GM21528 (cell line): Measurements from ENCODE around the gene GLDC.

ENCODE experiments used
- ATAC-seq: cut with Tn5 transposase; IDR thresholded peaks from one replicate; pipeline ENCODE4 v1.9.1; 2021; ENCODE audit warnings: mild to moderate bottlenecking, moderate library complexity; ENCODE audit not compliant: unreplicated experiment, low FRiP score

The GLDC gene

DNA sequence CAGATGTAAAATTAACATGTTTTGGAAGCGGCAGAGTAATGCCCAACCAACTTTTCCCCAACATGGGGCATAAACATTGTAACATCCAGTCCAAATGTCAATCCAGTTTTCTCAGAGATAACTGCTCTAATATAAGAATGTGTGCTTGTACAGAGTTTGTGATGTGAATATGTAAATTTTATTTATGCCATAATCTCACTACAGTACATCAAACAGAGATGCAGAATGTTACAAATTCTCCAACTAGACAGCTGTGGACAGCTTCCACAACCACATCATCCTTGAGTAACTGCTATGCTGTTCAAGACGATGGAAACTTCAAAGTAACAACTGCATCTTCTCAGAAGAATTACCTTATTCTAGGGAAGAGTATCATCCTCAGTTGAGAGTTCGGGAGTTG, 109.9 kb downstream of the GLDC start:
- ATAC-seq, result no peak

DNA sequence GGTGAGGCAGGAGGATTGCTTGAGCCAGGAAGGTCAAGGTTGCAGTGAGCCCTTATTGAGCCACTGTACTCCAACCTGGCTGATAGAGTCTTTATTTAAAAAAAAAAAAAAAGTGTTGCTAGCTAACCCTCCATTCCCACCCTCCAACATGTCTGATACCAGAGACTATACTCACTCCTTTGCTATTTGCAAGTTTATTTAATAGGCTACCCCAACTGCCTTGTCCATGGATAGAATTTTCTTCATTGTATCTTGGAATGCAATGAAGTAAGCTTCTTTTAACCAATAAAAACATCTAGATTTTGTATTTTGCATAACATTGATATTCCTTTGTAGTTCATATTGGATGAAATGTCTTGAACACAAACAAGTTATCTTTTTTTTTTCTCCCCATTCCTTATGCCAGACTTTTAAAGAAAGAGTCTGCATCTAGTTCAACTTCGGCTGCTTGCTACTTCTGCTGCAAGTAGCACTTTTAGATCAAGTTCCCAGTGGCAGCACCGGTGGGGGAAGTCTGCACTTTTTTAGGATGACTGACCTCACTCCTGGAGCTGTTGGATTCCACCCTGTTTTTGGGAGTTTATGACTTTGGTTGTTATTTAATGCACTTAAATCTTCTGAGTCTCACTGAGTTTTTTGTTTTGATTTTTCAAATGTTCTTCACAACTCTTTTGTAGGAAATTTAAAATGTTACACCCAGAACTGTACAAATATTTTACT, 120.0 kb downstream of the GLDC start:
- no peak for ATAC-seq

DNA sequence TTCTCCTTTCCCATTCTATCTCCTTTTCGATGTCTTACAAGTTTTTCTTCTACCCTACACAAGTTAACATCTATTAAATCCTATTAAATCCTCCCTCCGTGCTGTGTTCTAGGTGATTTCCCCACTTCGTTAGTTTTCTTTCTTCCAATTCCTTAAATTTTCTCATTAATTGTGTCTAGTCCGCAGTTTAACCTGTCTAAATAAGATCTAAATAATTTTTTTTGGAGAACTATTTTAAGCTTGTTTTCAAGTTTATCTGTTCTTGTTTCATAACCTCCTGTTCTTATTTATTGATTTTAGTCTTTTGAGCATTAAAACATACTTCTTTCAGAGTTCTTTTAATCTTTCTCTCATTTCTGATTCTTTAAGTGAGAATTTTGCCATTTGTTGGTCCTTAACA, 123.3 kb downstream of the GLDC start:
- no peak for ATAC-seq

DNA sequence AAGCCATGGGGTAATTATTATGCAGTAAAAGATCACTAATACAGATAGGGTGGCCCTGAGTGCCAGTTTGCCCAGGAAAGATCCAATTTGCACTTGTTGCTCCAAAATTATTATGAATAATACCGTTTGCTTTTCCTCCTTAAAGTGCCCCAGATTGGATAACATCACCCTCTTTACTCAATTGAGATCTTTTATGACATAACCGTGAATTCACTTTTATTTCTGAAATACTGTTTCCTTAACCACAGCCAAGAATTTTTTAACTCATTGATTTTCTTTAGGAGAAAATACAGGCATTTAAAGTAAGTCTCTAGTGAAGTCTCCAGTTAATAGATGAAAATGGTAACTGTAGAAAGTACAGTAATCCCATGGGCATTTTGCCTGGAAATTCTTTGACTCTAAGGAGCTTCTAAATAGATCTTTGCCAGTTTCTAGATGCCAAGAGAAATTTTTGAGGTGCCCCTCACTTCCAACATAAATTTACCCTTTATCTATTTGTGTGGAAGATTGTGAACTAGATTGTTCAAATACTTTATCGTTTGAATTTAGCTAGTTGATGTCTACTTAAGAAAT, 133.4 kb downstream of the GLDC start:
- no peak for ATAC-seq

DNA sequence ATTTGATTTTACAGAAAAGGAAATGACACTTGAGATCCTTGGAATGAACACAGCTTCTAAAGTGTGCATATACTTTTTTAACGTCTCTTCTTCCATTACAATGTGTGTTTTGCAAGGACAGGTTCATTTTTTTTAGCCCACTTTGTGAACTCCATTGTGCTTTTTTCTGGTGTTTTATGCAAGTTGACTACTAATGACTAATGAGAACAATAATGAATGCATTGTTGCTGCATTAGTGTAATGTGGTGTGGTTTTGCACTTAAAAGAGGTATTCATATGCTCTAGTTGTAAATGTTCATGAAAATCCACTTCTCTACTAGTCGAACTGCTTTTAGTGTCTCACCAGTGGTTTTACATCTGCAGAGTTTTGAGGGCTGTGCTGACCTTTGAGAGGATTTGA, 139.0 kb downstream of the GLDC start:
- ATAC-seq, result no peak

DNA sequence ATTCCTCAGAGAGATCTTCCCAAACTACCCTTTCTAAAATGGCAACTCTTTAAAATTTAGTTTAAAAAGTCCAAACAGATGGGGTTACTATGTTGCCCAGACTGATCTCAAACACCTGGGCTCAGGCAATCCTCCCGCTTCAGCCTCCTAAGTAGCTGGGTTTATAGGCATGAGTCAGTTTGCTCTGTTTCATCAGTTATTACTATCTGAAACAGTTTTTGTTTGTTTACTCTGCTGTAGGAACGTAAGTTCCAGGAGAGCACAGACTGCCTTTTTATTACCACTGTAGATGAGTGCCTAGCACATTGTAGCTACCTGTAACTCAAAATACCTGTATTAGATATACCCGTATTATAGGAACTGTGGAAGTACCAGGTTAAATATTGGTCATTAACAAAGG, 143.1 kb downstream of the GLDC start:
- ATAC-seq, result no peak

DNA sequence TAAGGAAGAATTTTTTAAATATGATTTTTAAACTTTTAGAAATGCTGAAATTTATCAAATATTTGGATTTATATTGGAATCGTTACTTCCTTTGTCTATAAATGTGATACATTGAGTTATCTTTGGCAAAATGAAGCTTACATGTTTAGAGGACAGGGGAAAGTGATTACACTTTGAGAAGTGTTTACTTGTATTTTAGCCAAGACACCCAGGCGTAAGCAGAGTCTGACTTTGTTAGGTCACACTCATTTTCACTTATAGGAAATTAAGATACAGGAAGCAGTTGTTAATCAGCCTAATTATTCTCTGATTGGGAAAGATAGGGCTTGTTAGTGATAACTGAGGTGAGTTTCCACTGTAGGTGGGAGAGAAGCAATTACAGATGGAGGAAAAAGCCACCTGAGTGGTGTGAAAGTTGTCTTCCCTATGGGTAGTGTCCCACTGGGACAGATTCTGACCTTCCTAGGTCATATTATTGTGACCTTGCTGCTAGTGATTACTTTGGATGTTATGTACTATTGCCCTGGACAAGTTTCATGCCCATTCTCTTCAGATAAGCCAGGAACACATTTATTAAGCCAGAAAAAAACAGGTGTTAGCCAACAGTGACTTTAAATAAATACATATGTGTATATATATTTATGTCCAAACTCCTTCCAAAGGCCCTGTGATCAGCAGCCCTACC, 143.9 kb downstream of the GLDC start:
- no peak for ATAC-seq

DNA sequence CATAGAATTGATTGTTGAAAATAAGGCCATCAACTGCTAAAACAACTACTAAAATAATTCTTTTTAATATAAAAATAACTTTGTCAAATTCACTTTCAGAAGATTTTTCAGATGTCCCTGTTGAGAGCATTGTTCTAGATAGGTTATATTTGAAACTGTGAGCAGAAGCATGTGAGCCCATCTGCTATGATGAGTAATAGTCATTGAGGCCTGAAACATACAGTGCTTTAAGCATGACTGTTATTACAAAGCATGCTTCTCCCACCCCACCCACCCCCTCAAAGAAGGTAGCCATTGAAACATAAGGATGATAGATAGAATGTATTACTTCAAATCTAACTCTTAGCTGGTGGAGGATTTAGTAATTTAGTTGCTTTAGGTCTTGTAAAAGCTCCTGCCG, 146.5 kb downstream of the GLDC start:
- ATAC-seq, result no peak

DNA sequence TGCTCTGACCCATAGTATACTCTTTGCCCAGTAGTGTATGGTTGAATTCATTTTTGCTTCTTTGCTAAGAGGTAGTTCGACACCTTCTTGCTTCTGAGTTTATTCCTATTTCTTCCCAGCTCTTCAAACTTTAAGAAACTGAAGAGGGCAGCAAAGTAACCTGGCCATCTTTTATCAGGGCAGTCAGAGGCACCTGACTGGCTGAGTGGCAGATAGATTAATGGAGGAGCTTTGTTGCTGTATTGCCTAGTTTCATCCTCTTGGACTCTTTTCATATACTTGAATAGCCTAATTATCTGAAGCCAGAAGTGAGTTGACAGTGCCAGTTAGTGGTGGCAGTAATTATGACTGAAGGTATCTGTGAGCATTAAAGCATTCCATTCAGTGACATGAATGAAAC, 150.1 kb downstream of the GLDC start:
- no peak for ATAC-seq

DNA sequence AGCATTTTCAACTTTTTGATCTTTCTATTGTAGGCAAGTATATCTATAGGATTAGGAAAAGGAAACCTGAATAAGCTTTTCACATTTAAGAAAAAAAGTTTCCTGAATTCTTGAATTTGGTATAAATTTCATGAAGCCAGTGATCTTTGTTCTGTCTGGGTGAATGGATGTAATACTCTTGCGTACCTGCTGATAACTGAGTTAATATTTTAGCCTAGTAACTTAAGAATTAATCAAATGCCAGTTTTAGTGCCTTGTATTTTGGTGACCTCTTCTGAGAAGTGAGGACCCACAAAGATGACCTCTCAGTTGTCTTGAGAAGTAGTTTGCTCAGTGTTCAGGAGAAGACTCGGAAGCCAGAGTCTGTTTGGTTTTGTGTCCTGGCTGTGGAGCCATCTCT, 154.7 kb downstream of the GLDC start:
- no peak for ATAC-seq

DNA sequence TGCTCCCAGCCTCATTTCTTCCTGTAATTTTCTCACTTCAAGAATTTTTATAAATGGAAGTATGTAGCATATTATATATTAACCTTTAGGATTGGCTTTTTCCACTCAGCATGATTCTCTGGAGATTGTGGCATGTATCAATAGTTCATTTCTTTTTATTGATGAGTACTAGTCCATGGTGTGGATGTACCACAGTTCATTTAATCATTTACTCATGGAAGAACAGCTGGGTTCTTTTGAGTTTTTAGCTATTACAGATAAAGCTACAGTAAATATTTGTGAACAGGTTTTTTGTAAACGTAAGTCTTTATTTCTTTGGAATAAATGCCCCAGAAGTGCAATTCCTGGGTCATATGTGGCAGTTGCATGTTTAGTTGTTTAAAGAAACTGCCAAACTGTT, 156.4 kb downstream of the GLDC start:
- ATAC-seq, result no peak

DNA sequence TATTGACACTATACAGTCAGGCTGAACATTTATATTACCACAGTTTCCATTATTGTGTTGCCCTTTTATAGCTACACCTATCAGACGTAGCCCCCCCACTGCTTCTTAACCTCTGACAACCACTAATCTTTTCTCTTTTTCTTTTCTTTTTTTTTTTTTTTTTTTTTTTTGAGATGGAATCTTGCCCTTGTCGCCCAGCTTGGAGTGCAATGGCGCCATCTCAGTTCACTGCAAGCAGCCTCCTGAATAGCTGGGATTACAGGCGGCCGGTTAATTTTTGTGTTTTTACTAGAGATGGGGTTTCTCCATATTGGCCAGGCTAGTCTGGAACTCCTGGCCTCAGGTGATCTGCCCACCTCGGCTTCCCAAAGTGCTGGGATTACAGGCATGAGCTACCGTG, 157.1 kb downstream of the GLDC start:
- ATAC-seq, result no peak

DNA sequence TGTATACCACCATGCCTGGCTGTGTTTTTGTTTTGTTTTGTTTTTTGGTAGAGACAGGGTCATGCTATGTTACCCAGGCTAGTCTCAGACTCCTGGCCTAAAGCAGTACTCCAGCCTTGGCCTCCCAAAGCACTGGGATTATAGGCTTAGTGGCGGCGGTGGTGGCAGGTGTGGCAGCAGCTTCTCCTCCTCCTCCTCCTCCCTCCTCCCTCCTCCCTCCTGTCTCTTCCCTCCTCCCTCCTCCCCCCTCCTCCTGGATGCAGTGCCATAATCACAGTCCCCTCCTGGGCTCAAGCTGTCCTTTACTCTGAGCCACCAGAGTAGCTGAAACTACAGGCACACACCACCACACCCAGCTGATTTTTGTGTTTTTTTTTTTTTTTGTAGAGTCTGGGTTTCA, 161.3 kb downstream of the GLDC start:
- ATAC-seq, result no peak
